Motor neuron (in vitro differentiated cells): ENCODE results near the gene RPL37A. TPM values are rescaled to one million over a fixed set of nuclear protein-coding genes. Genes with fewer than 3 reads are reported as not detected.

Experiments
- ATAC-seq, 8 experiments: fragments of 200-7000 bp; cut with Tn5 transposase; replicated peaks in 6 of 8; 2 replicates each; pipeline ENCODE4 v1.8.0; 2021; ENCODE audit warnings: mild to moderate bottlenecking in 8 of 8, moderate library complexity in 8 of 8
- H3K27ac ChIP-seq, 2 donors: fragments of 250-450 bp; sonication (Bioruptor Pico); 2 replicates each; pipeline ENCODE4 v1.9.0; 2021; ENCODE audit warnings: antibody characterized with exemption in 2 of 2, mild to moderate bottlenecking in 2 of 2, moderate library complexity in 1 of 2
- H3K4me1 ChIP-seq, 2 donors: fragments of 250-450 bp; sonication (Bioruptor Pico); replicated peaks in 1 of 2; 2 replicates each; pipeline ENCODE4 v1.6.1; 2021; ENCODE audit warnings: antibody characterized with exemption in 2 of 2, mild to moderate bottlenecking in 2 of 2, moderate library complexity in 1 of 2
- H3K4me3 ChIP-seq, 5 donors: fragments of 250-450 bp; sonication (Bioruptor Pico); 2 replicates each; pipeline ENCODE4 v1.9.0; 2021; ENCODE audit warnings: antibody characterized with exemption in 5 of 5, mild to moderate bottlenecking in 5 of 5, moderate library complexity in 4 of 5
- WGBS, 10 experiments: fragments of 450-650 bp; shearing (Covaris generic); methylation state at CpG; one replicate each; pipeline ENCODE4 v1.0.0; 2022; 5-methylcytosine and 5-hydroxymethylcytosine counted together
- in situ Hi-C, 9 experiments: fragments of 400-800 bp; cut with MboI; loops; one replicate each; pipeline ENCODE4 v1.15.0; 2021; ENCODE audit warnings: low sequenced_read_pairs in 9 of 9, low pct_unique_long_range_greater_than_20kb in 2 of 9; ENCODE audit not compliant: unreplicated experiment in 9 of 9
- total RNA-seq, 8 experiments: library from RNA; unstranded; fragments of 300-600 nt; gene quantifications; 2 replicates each; pipeline versions ENCODE4 v1.2.3 to v1.2.4, GENCODE V29; 2022

RPL37A gene
- total RNA-seq, 8 experiments from 2014 or later = 3,612 to 10,644 (median 7,477) TPM

- peak in 1 of 8 experiments; percentile 35 for ATAC-seq
These were observed 46.7 kb downstream of the RPL37A start for GRCh38 chr2:216545359-216545758.

GRCh38 chr2:216546241-216546640 lies 47.6 kb downstream of the RPL37A start:
- in situ Hi-C loops = no loop called here
- no peaks in the 10 kb centered on the region for H3K4me1 ChIP-seq
- 19 to 100% (median 83%) methylated on average over 1 to 3 of the region's 3 CpGs; no CpG with 5 or more reads in 4 of the 10 experiments for WGBS, 10 experiments
- no peak overlapping the region for H3K27ac ChIP-seq
- ATAC-seq = no peak
- no peak overlapping the region for H3K4me3 ChIP-seq

More at GRCh38 chr2:216545359-216545758, 46.7 kb downstream of the RPL37A start:
- WGBS, 10 experiments = 11 to 100% (median 82%) methylated on average over 1 to 4 of the region's 4 CpGs; no CpG with 5 or more reads in 2 of the 10 experiments
- in situ Hi-C loops = no loop called here
- no peaks in the 10 kb centered on the region for H3K4me1 ChIP-seq
- H3K4me3 ChIP-seq = no peak overlapping the region
- H3K27ac ChIP-seq = no peak overlapping the region

- no peak overlapping the region for H3K27ac ChIP-seq
- ATAC-seq = no peak
- 10 to 100% (median 73%) methylated on average over 1 to 6 of the region's 7 CpGs for WGBS, 10 experiments
- in situ Hi-C loops = no loop called here
- no peaks in the 10 kb centered on the region for H3K4me1 ChIP-seq
- no peak overlapping the region for H3K4me3 ChIP-seq
These were observed 48.2 kb downstream of the RPL37A start for GRCh38 chr2:216546641-216547403.

GRCh38 chr2:216548901-216549331 lies 50.3 kb downstream of the RPL37A start:
- in situ Hi-C loops = no loop called here
- 0 to 100% (median 67%) methylated on average over 1 to 5 of the region's 5 CpGs; no CpG with 5 or more reads in 1 of the 10 experiments for WGBS, 10 experiments
- Histone ChIP-seq H3K4me3 (no peak overlapping the region), H3K27ac (no peak overlapping the region), H3K4me1 (peaks cover 9 to 10% of the 10 kb centered on the region in 2 donors)
- ATAC-seq = no peak

GRCh38 chr2:216549926-216550690 lies 51.5 kb downstream of the RPL37A start:
- in situ Hi-C loops = no loop called here
- 66 to 100% (median 84%) methylated on average over 1 to 9 of the region's 10 CpGs; no CpG with 5 or more reads in 1 of the 10 experiments for WGBS, 10 experiments
- H3K27ac ChIP-seq = no peak overlapping the region
- peak in 1 of 8 experiments; percentile 35 for ATAC-seq
- H3K4me1 ChIP-seq = peaks cover 9 to 10% of the 10 kb centered on the region in 2 donors
- no peak overlapping the region for H3K4me3 ChIP-seq

- 16 to 100% (median 78%) methylated on average over 1 to 8 of the region's 8 CpGs for WGBS, 10 experiments
- ATAC-seq = peak in 1 of 8 experiments; percentile 22
- H3K4me3 ChIP-seq = no peak overlapping the region
- H3K27ac ChIP-seq = no peak overlapping the region
- in situ Hi-C loops = no loop called here
- peaks cover 9 to 10% of the 10 kb centered on the region in 2 donors for H3K4me1 ChIP-seq
These were observed 52.8 kb downstream of the RPL37A start for GRCh38 chr2:216551234-216552068.

- H3K27ac ChIP-seq = no peak overlapping the region
- H3K4me1 ChIP-seq = peaks cover 21 to 26% of the 10 kb centered on the region in 2 donors
- no peak overlapping the region for H3K4me3 ChIP-seq
- 71 to 100% (median 100%) methylated on average over 1 of the region's 1 CpG; no CpG with 5 or more reads in 6 of the 10 experiments for WGBS, 10 experiments
- peak in 2 of 8 experiments; percentile 3 to 16 for ATAC-seq
- in situ Hi-C loops = no loop called here
These were observed 54.4 kb downstream of the RPL37A start for GRCh38 chr2:216553093-216553478.

Other genes with a start within 250 kb of the RPL37A start
- 1 to 10 TPM in 6 of 8 experiments, under 1 TPM in 2; 0.13 to 6.2 (median 2.6) TPM for gene MARCHF4, start 126.4 kb upstream of the RPL37A start, total RNA-seq
- gene SMARCAL1, start 86.4 kb upstream of the RPL37A start, total RNA-seq = 10 to 100 TPM in 7 of 8 experiments, 1 to 10 TPM in 1; 9.5 to 19.0 (median 14.7) TPM
- 100 to 1,000 TPM in 7 of 8 experiments, 1 to 10 TPM in 1; 1.2 to 825 (median 454) TPM for gene IGFBP2, start 134.6 kb downstream of the RPL37A start, total RNA-seq
- gene IGFBP5, start 196.7 kb downstream of the RPL37A start, total RNA-seq = 100 to 1,000 TPM in 2 of 8 experiments, 10 to 100 TPM in 4, 1 to 10 TPM in 2; 3.3 to 975 (median 37.8) TPM